NK-92 (cell line): ENCODE measurements around the gene MAP3K3.

Experiments used
- DNase-seq: peaks from one replicate; lab custom pipeline; 2025; ENCODE audit not compliant: unreplicated experiment; lab: John Stamatoyannopoulos, UW

Gene MAP3K3

DNA sequence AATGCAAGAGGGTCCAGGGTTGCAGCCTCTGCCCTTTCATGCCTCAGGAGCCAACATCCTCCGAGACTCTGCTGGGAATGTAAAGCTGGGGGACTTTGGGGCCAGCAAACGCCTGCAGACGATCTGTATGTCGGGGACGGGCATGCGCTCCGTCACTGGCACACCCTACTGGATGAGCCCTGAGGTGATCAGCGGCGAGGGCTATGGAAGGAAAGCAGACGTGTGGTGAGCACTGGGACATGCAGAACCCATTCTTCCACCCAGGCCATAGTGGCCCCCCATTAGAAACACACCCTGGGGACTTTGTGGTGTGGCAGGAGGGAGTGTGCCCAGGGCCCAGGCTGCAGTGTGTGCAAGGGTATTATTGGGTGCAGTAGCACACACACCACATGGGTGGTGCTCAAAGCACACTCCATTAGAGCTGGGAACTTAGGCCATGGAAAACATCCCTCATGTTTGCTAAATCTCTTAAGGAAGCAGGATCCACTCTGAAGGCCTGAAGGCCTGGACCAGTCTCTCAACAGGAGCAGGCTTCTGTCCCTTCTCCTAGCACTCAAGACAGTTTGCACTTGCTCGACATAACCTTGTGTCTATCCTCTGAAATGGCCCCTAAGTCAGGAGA is 70.1 kb downstream of the MAP3K3 start:
- no peak for DNase-seq

DNA sequence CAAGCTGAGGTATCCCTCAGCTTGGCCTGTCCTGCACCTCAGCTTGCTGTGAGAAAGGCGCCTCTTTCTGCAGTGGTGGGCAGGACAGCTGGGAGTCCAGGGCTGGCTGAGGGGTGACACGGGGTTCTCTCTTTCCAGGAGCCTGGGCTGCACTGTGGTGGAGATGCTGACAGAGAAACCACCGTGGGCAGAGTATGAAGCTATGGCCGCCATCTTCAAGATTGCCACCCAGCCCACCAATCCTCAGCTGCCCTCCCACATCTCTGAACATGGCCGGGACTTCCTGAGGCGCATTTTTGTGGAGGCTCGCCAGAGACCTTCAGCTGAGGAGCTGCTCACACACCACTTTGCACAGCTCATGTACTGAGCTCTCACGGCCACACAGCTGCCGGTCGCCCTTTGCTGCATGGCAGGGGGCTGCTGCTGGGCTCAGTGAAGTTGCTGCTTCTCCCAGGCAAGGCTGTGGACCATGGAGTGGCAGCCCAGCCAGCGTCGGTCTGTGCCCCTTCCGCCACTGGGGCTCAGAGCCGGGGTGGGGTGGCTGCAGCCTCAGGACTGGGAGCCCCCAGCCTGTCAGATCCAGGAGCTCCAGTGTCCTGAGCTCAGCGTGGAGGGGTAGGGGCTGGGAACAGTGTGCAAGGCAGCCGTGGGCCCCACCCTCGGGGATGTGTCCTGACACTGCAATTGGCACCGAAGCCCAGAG is 71.3 kb downstream of the MAP3K3 start:
- DNase-seq: no peak

DNA sequence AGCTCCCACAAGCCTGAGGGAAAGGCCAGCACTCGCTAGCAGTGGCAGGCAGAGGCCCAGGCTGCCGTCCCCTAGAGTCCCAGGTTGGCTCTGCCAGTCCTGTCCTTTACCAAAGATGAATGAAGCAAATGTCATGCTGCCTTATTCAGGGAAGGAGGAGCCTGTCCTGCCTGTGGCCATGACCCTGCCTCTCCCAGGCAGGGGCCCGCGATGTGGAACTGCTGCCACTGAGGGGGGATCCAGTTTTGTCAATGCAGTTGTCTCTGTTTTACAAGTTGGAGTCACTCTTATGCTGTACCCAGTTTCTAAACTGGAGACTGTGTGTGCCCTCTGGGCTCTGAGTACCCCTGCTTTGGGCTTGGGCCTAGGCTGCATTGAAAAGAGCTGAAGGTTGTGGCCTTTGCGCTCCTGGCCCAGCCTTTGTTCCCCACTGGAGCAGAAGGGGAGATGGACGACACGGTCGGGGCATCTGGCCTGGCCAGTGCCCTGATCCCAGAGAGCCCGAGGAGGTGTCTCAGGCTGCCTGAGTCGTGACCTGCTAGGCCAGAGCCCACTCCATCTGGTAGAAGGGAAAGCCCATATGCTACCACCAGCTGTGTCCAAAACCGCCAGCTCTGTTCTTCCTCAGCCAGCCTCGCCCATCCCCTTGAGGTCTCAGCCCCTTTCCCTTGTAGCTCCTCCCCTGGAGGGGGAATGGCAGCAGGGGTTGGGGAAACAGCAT is 72.2 kb downstream of the MAP3K3 start:
- DNase-seq: no peak

DNA sequence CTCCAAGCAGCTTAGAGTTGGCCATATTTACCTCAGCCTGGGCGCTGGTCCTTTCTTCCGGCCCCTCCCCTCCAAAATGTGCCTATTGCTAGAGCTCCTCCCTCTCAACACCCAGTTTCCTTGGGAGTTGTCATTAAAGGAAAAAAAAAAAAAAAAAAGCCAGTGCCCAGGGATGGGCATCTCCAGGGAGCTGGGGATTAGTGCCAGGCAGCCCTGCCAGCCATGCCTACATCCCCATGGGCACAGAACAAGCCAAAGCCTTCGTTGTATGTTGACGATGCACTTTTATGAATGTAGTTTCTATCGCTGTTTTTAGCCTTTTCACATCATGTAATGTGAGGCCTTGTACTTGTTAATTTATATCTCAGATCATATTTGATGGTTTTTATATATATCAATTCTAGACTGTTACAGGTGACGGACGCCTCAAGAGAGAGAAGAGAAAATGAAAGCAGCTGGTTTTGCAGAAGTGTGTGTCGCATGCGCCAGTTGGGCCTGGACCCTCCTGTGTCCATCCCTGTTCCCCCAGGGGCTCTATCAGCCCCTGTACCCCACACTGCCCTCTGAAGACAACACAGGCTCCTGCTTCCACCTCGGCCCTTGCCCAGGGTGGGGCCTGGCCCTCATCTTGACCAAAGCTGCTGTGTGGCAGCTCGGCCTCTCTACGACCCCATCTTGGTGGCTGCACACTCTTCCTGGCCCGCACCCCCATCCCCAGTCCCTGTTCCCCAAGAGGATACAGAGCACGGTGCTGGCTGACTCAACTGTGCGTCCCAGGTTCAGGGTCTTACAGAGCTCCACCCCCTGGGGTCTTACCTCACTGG is 72.9 kb downstream of the MAP3K3 start:
- no peak for DNase-seq

DNA sequence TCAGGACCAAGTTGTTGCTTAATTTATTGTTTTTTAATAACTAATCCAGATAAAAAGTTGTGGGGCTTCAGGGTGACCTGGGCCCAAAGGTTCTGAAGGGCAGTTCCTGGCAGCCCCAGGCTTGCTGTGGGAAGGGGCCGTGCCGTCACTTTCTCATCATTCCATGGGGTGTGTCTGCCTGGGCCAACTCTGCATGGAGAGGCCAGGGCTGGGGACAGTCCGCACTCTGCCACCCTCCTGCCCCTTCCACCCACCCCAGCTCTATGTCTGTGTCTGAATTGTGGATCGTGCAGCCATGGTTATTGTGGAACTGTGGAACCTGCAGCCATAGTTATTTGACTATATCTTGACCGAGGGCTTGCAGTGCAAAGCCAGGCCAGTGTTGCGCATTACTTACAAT is 73.7 kb downstream of the MAP3K3 start:
- DNase-seq: no peak

DNA sequence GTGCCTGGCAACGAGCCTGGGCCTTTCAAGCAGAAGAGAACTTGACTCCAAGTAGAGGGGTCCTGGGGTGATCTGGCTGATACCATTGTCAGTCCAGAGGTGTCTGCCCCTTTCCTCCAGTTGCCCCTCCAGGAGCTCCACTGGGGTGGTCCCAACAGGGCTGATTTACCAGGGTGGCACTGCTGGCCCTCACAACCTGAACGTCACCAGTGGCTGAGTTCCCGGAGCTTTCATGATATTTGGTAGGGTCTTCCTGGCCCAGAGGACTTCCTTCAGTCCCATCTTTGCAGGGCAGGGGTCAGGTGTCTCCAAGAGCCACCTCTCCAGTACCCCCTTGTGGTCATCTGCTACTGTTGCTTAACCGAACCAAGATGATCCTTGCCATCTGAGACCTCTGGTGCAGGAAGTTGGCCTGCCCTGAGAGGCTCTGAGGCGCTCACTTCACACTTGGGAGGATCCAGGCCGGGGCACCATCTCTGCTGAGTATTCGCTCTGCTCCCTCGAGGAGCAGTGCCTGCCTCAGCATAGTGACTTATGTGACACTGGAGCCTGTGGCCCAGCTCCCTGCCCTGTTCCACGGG is 74.3 kb downstream of the MAP3K3 start:
- no peak for DNase-seq

DNA sequence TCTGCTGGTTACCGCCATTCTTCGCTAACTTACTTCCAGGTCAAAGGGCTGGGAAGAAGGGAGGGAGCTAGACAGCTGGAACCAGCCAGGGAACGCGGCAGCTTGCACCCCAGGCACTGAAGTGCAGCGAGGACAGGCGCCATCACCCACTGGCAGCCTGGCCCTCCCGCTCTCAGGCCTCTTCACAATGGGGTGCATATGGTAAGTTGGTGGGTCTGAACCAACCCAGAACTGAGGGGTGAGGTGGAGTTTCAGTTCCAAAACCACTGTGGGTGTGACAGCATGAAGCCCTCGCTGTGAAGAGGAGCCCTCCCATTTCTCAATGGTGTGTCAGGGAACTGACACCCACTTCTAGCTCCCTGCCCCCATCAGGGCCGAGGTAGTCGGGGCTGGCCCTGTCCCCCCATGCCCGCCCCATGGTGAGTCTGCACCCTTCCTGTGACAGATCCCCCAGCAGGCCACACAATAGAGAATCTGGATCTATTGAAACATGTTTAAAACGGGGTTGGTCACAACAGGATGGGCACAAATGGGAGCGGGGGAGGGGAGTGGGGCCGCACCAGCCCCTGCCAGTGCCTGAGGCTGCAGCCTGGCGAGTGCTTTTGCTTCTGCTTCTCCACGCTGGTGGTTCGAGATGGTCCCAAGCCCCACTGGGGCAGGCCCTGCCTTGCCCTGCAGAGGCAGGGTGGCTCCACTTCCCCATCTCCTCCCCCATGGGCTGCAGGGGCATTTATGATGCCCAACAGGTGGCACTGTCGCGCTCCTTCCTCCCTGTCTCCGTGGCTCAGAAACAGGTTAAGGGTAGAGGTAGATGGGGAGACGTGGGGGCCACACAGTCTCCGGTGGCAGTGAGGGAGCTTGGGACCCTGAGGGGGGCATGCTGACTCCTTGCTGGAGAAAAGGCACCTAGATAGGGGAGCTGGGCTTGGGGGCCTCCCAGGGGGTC is 75.4 kb downstream of the MAP3K3 start:
- DNase-seq: no peak

DNA sequence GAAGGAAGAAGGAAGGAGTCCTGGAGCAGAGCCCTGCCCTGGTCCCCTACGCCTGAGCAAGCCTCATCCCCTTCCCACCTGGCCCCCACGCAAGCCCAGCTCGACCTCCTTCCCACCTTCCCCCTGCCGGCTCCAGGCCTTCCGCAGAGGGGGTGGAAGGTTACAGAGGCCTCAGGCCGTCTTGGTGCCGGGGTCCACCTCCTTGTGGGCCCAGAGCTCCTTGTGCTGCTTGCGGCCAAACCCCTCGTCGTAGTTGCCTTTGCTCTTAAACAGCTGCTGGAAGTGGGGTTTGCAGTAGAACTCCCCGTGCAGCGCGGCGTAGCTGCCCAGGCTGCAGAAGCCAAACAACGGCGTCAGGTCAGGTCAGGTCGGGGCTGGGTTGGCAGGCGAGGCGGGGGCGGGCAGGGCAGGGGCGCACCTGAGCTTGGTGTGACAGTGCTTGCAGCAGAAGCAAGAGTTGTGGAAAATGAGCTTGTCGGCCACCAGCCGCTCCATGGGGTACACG is 76.2 kb downstream of the MAP3K3 start:
- no peak for DNase-seq

DNA sequence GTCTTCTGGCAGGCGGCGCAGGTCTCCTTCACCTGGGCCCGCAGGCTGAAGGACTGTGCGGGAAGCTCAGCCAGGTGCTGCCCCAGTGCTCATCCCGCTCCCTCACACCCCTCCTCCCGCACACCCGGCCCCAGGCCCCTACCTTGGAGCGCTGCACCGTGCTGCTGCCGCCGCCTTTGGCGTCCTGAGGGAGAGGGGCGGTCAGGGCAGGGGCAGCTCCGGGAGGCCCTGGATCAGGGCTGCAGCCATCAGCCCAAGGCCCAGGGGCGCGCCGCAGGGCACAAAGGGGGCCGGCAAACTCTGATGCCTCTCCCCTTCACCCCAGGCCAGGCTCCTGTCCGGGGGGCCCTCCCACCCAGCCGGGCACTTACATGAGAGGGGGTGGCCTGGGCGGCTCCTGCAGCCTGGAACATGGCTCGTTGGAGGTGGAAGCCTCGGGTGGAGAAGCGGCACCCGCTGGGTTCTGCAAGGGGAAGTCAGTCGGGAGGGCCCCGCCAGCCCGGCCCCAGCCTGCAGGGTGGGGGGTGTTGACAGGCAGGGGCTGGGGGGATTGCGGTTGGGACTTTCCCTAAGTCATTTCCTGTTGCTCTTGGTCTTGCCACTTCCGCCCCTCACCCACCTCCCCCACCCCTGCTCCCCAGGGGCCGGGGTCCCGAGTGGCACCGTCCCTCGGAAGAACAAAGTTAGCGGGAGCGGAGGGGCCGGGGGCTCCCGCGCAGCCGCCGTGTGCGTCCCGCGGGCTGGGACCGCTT is 76.8 kb downstream of the MAP3K3 start:
- peak; percentile 40 for DNase-seq

DNA sequence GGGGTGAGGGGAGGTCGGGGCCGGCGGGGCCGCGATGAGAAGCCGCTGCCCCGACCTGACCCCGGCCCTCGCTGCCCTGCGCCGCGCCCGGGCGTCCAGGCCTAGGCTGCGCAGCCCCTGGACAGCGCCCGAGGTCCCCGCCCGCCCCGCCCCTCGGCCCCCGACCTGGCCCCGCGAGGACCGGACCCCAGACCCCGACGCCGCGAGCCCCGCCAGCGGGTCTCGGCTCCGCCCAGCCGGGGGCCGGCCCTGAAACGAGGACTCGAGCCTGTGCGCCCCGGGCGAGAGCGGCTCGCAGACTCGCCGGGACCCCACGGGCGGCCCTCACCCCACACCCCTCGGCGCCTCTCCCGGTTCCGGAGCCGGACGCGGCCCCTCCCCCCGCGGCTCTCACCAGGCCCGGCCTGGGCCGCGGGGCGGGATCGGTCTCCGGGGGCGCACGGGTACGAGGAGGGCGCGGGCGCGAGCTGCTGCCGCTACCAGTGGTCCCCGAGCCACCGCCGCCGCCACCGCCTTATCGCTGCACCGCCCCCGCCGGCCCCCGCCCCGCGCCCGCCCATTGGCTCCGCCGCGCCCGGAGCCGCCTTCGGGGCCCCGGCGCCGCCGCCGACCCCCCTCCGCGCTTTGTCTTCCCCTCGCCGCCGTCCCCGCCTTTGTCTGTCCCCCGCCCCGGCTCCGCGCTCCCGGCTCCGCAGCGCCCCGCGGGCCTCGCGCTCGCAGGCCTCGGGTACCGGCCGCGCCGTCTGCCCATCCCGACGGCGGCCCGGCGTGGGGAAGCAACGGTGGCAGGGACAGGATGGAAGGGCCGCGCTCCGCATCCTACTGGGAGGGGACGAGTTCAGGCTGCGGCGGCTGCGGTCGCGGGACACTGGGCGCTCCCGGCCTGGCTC is 77.7 kb downstream of the MAP3K3 start, which contains the start of gene LIMD2:
LIMD2 (minus strand) TSS at position 488 of the 890 bp plus-strand sequence. CDS start 827 bp downstream, outside the sequence.
- DNase-seq: no peak

DNA sequence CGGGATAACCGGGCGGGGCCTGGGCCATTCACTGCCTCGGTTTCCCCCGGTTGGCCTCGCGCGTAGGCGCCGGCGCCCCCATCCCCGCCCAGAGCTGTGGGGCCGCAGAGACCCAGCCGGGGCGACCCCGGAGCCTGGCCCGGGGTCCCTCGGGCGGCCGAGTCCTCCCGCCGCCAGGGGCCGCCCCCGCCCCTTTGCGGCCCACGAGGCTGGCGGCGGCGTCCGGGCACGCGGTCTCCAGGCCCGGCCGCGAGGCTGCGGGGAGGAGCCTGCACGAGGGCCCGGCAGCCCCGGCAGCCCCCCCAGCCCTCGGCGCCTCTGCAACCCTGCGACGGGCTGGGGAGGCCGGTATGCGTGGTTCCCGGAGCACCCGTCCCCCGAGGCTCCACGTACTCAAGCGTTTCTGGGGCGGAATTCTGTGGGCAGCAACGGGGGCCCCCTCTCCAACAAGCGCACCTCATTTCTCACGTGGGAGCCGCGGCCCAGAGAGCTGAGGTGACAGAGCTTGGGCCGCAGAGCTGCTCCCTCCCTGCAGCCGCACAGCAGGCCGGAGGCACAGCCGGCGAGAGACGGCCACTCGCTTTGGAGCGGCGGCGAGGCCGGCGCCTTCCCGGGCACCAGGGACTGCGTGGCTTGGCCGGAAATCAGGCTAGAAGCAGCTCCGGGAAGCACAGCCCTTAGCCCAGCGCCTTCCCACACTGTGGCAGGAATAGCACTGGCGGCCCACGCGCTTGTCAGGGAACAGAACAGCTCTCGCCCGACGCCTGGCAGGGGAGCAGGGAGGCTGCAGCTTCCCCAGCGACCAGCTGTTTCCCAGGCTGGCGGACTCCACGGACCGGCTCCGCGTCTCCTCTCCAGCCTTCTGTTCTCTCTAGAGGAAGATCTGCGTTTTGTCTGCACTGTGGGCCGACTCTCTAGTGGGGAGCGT is 78.6 kb downstream of the MAP3K3 start:
- DNase-seq: no peak

DNA sequence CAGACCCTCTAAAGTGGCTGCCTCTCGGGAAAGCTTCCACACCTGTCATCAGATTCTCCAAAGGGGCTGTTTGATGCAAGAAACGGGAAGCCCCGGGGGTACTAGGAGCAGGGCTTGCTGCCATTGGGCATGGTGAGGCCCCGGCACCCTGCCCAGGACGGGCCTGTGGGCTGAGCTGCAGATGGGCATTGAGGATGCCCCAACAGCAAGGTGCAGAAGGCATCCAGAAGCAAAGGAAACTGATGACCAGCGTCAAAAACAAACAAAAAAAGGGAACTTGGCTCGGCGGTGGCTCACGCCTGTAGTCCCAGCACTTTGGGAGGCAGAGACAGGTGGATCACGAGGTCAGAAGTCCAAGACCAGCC is 79.2 kb downstream of the MAP3K3 start:
- DNase-seq: no peak

DNA sequence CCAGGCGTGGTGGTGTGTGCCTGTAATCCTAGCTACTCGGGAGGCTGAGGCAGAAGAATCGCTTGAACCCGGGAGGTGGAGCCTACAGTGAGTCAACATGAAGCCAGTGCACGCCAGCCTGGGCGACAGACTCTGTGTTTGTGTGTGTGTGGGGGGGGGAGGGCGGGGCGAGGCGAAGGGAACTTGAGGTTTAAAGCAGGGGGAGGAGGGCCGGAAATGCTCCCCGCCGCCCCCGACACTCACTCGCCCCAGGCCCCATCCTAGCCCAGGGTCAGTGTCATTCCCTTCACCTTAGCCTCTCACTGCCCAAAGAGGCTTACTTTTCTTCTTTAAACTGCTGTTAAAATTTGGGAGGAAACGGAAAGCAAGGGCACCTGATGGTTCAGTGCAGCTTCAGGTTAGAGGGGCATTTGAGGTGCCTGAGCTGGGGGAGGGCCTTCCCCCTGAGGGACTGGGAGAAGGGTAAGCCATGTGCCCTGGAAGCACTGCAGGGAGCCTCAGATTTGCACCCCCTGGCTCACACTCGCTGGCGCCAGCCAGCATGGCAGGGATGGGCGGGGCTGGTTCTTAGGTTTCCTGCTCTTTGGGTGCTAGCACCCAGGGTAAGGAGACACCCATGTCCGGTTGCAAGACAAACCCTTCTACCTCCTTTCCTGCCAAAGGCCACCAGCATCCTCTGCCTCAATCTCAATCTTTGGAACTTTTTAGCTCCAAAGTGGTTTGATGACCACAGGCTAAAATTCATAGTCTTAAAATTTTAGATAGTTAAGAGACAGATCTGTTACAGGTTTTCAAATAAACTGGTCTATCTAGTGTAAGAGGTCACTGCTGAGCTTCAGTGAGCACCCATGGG is 79.9 kb downstream of the MAP3K3 start:
- DNase-seq: no peak

DNA sequence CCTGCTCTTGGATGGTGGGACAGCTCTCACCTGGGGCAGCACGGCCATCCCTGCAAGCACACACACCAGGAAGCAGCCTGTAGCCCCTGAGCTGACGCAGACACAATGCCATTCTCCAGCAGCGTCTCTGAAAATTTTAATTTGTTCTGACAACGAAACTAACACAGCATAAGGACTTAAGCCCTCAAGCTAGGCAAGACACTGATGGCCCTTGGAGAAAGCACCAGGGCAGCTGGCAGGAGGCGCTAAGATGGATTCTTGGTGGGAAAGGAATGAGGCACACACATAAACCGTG is 80.5 kb downstream of the MAP3K3 start:
- no peak for DNase-seq

DNA sequence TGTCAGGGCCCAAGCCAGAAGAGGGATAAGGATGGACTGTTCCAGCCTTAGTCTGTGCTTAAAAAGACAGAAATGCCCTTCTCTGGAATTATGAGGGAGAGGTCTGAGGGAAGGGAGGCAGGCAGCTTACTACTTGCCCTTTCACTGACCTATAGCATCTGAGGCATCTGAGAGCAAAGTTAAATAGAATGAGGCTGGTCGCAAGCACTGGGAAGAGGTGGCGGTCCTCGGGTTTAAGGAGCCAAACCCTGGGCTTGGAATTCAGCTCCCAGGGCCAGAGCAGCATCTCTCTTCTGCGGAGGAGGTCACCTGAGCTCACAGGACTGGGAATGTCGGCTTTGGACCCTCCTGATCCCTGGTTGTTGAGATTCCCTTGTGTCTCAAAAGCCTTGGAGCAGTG is 80.8 kb downstream of the MAP3K3 start:
- DNase-seq: no peak

DNA sequence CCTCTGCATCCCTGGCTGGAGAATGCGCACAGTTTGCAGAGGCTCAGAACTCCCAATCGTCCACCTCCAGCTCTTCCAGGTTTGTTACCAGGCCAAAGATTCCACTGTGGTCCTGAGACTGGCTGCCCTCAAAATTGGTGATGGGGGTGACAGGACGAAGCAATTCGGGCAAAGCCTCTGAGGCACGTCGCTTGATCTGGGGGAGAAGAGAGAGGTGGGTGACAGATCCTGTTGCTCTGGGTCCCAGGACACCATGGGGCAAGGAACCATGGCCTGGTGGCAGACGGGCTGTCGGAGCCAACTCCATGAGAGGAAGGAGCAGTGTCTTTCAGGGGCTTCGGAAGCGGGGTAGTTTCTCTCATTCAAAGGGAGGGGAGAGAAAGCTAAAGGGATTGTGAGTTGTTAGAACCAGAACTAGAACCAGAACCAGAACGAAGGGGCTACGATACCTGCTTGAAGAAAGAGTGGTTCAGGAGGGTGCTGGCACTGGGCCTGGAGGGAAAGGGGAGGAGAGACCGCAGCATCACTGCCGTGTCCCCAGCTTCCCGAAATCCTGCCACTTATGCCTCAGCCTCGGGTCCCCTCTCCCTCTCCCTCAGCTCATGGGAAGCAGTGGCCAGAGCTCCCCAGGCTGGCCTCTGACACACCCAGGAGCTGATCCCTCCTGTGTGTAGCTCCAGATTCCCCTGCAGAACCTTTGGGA is 81.5 kb downstream of the MAP3K3 start:
- no peak for DNase-seq
